NCI-H526 treated with DMSO at 0.1 percent for 48 hours (cell line): Measurements from ENCODE around the gene JAML.

ENCODE experiments used
- DNase-seq: peaks from one replicate; lab custom pipeline; 2025; lab: John Stamatoyannopoulos, UW

JAML gene

GRCh38 chr11:118145285-118146227, 79.3 kb downstream of the JAML start:
- peak; percentile 97 for DNase-seq

GRCh38 chr11:118144301-118145268, 80.2 kb downstream of the JAML start:
- DNase-seq = no peak
